Measurements from ENCODE around the gene NPAS3.

NPAS3 gene

GRCh38 chr14:32986791-32987540, 48.3 kb downstream of the NPAS3 start:
- no peak overlapping the region for H3K27ac ChIP-seq (ENCODE audit: extremely low read depth, low read depth, low read length)
- H3K36me3 ChIP-seq (ENCODE audit: control insufficient read depth in 2 of 2, insufficient read depth in 1 of 2, low read length in 2 of 2) = no peaks in the 10 kb centered on the region
- TF ChIP-seq ZNF654 (tag by site-specific recombination; IDR thresholded peaks at IDR 0.05; ENCODE audit: low read depth) = no peak
- no peak for TF ChIP-seq BCL11A (tag by site-specific recombination; IDR thresholded peaks at IDR 0.05; ENCODE audit: low read depth)
- TF ChIP-seq, protein P1, sequence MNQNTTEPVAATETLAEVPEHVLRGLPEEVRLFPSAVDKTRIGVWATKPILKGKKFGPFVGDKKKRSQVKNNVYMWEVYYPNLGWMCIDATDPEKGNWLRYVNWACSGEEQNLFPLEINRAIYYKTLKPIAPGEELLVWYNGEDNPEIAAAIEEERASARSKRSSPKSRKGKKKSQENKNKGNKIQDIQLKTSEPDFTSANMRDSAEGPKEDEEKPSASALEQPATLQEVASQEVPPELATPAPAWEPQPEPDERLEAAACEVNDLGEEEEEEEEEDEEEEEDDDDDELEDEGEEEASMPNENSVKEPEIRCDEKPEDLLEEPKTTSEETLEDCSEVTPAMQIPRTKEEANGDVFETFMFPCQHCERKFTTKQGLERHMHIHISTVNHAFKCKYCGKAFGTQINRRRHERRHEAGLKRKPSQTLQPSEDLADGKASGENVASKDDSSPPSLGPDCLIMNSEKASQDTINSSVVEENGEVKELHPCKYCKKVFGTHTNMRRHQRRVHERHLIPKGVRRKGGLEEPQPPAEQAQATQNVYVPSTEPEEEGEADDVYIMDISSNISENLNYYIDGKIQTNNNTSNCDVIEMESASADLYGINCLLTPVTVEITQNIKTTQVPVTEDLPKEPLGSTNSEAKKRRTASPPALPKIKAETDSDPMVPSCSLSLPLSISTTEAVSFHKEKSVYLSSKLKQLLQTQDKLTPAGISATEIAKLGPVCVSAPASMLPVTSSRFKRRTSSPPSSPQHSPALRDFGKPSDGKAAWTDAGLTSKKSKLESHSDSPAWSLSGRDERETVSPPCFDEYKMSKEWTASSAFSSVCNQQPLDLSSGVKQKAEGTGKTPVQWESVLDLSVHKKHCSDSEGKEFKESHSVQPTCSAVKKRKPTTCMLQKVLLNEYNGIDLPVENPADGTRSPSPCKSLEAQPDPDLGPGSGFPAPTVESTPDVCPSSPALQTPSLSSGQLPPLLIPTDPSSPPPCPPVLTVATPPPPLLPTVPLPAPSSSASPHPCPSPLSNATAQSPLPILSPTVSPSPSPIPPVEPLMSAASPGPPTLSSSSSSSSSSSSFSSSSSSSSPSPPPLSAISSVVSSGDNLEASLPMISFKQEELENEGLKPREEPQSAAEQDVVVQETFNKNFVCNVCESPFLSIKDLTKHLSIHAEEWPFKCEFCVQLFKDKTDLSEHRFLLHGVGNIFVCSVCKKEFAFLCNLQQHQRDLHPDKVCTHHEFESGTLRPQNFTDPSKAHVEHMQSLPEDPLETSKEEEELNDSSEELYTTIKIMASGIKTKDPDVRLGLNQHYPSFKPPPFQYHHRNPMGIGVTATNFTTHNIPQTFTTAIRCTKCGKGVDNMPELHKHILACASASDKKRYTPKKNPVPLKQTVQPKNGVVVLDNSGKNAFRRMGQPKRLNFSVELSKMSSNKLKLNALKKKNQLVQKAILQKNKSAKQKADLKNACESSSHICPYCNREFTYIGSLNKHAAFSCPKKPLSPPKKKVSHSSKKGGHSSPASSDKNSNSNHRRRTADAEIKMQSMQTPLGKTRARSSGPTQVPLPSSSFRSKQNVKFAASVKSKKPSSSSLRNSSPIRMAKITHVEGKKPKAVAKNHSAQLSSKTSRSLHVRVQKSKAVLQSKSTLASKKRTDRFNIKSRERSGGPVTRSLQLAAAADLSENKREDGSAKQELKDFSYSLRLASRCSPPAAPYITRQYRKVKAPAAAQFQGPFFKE (tag by site-specific recombination; IDR thresholded peaks at IDR 0.05; ENCODE audit: borderline replicate concordance) = no peak
- no peak for TF ChIP-seq ZFP41 (tag by site-specific recombination; IDR thresholded peaks at IDR 0.05; ENCODE audit: borderline replicate concordance)
- TF ChIP-seq GLI4 (tag by site-specific recombination; IDR thresholded peaks at IDR 0.05) = no peak
- no peak for TF ChIP-seq ZNF473 (tag by site-specific recombination; IDR thresholded peaks at IDR 0.05)
- no peak for TF ChIP-seq ZBTB6 (tag by site-specific recombination; IDR thresholded peaks at IDR 0.05)
- no peak for TF ChIP-seq ZNF169 (tag by site-specific recombination; IDR thresholded peaks at IDR 0.05)
- no peak for TF ChIP-seq ZNF513 (tag by site-specific recombination; IDR thresholded peaks at IDR 0.05)
- ChIA-PET CTCF (interaction anchor here (0.6 to 0.7 kb wide), 3 partner anchors 10 to 86 kb away, joined by 3 read pairs; no protein-coding TSS in a partner anchor), POLR2A (no interaction called here)
- no peaks in the 10 kb centered on the region for H3K9me3 ChIP-seq (ENCODE audit: control insufficient read depth, insufficient read depth, low read depth, low read length)
- H3K4me3 ChIP-seq (ENCODE audit: low read depth, low read length) = no peak overlapping the region
- H3K4me1 ChIP-seq (ENCODE audit: control insufficient read depth, insufficient read depth, low read length) = no peaks in the 10 kb centered on the region

DNA sequence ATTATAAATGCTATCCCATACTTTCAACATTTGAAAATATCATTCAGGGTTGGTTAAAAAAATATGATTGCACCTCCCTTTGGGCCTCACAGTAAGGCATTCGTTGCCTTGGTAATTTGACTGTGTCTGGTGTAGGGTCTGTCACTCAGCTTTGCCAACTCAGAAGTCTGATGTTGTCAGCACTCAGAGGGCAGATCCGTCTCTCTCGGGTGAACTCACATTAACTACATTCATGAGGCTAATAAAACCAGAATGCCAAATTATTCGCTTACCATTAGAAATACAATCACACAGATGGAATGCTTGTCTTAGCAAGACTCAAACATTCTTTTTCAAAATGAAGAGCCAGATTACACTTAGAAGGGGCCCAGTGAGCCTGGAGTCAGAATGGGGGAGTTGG, 53.0 kb downstream of the NPAS3 start:
- Histone ChIP-seq H3K4me1 (ENCODE audit: control insufficient read depth, insufficient read depth, low read length) (no peaks in the 10 kb centered on the region), H3K9me3 (ENCODE audit: control insufficient read depth, insufficient read depth, low read depth, low read length) (no peaks in the 10 kb centered on the region), H3K4me3 (ENCODE audit: low read depth, low read length) (no peak overlapping the region), H3K36me3 (ENCODE audit: control insufficient read depth in 2 of 2, insufficient read depth in 1 of 2, low read length in 2 of 2) (no peaks in the 10 kb centered on the region), H3K27ac (ENCODE audit: extremely low read depth, low read depth, low read length) (no peak overlapping the region)
- POLR2A ChIA-PET = no interaction called here
- TF ChIP-seq ZNF324 (tag by site-specific recombination; IDR thresholded peaks at IDR 0.05) = no peak
- TF ChIP-seq ZNF658 (tag by site-specific recombination; IDR thresholded peaks at IDR 0.05) = no peak
- no peak for TF ChIP-seq ZNF146 (tag by site-specific recombination; IDR thresholded peaks at IDR 0.05)
- no peak for TF ChIP-seq KLF7 (tag by site-specific recombination; IDR thresholded peaks at IDR 0.05; ENCODE audit: borderline replicate concordance)
- no peak for TF ChIP-seq ZNF530 (tag by site-specific recombination; IDR thresholded peaks at IDR 0.05; ENCODE audit: low read depth)
- TF ChIP-seq, protein P2, sequence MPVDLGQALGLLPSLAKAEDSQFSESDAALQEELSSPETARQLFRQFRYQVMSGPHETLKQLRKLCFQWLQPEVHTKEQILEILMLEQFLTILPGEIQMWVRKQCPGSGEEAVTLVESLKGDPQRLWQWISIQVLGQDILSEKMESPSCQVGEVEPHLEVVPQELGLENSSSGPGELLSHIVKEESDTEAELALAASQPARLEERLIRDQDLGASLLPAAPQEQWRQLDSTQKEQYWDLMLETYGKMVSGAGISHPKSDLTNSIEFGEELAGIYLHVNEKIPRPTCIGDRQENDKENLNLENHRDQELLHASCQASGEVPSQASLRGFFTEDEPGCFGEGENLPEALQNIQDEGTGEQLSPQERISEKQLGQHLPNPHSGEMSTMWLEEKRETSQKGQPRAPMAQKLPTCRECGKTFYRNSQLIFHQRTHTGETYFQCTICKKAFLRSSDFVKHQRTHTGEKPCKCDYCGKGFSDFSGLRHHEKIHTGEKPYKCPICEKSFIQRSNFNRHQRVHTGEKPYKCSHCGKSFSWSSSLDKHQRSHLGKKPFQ (tag by site-specific recombination; IDR thresholded peaks at IDR 0.05) = no peak
- TF ChIP-seq, protein P3, sequence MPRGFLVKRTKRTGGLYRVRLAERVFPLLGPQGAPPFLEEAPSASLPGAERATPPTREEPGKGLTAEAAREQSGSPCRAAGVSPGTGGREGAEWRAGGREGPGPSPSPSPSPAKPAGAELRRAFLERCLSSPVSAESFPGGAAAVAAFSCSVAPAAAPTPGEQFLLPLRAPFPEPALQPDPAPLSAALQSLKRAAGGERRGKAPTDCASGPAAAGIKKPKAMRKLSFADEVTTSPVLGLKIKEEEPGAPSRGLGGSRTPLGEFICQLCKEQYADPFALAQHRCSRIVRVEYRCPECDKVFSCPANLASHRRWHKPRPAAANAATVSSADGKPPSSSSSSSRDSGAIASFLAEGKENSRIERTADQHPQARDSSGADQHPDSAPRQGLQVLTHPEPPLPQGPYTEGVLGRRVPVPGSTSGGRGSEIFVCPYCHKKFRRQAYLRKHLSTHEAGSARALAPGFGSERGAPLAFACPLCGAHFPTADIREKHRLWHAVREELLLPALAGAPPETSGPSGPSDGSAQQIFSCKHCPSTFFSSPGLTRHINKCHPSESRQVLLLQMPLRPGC (tag by site-specific recombination; IDR thresholded peaks at IDR 0.05) = no peak
- TF ChIP-seq HOXA7 (CRISPR knock-in tag; IDR thresholded peaks at IDR 0.05; ENCODE audit: borderline replicate concordance) = no peak
- no peak for TF ChIP-seq ZIC2 (tag by site-specific recombination; IDR thresholded peaks at IDR 0.05)
- no peak for TF ChIP-seq ZNF76 (tag by site-specific recombination; IDR thresholded peaks at IDR 0.05; ENCODE audit: borderline replicate concordance, low read depth)
- CTCF ChIA-PET = no interaction called here
